Measurements from ENCODE around the gene CPM. TPM values are rescaled to one million over a fixed set of nuclear protein-coding genes. Genes with fewer than 3 reads are reported as not detected.

CPM gene
- total RNA-seq, 2 experiments from 2014 or later: 3.8 to 13.0 TPM

GRCh38 chr12:68880660-68881325, 52.2 kb downstream of the CPM start:
- H3K9me3 ChIP-seq (ENCODE audit: low read length): peaks cover 19% of the 10 kb centered on the region; the same call in 1 of the 2 replicates
- TF ChIP-seq, protein P1, sequence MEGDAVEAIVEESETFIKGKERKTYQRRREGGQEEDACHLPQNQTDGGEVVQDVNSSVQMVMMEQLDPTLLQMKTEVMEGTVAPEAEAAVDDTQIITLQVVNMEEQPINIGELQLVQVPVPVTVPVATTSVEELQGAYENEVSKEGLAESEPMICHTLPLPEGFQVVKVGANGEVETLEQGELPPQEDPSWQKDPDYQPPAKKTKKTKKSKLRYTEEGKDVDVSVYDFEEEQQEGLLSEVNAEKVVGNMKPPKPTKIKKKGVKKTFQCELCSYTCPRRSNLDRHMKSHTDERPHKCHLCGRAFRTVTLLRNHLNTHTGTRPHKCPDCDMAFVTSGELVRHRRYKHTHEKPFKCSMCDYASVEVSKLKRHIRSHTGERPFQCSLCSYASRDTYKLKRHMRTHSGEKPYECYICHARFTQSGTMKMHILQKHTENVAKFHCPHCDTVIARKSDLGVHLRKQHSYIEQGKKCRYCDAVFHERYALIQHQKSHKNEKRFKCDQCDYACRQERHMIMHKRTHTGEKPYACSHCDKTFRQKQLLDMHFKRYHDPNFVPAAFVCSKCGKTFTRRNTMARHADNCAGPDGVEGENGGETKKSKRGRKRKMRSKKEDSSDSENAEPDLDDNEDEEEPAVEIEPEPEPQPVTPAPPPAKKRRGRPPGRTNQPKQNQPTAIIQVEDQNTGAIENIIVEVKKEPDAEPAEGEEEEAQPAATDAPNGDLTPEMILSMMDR (conservative IDR thresholded peaks at IDR 0.05; ENCODE audit: low read length): no peak
- no peak for TF ChIP-seq EZH2phosphoT487 (IDR thresholded peaks at IDR 0.05; ENCODE audit: borderline replicate concordance, low read depth, low read length)
- H3K36me3 ChIP-seq (ENCODE audit: insufficient read depth, low read length): peaks cover 12% of the 10 kb centered on the region; the same call in 1 of the 2 replicates
- no peak overlapping the region for H3K4me2 ChIP-seq (ENCODE audit: low read length)
- intact Hi-C loops (cut with micrococcal nuclease; ENCODE audit: unreplicated experiment): no loop called here
- no peaks in the 10 kb centered on the region for H4K20me1 ChIP-seq (ENCODE audit: insufficient read depth, low read length)
- ChIA-PET POLR2A (interaction anchor here (0.6 to 2.1 kb wide), 6 partner anchors 8 to 384 kb away, joined by 3 to 13 read pairs (median 4); no protein-coding TSS in a partner anchor), CTCF (ENCODE audit: unreplicated experiment) (no interaction called here)
- DNase-seq (ENCODE audit: low spot score): no peak
- no peaks in the 10 kb centered on the region for H3K79me2 ChIP-seq (ENCODE audit: insufficient read depth, low read depth, low read length)
- no TSS peak for BruUV-seq (replicated peaks)
- no peak overlapping the region; the same call in 1 of the 2 replicates for H2AFZ ChIP-seq (ENCODE audit: low read length)
- peaks cover 55% of the 10 kb centered on the region for H3K4me1 ChIP-seq (ENCODE audit: insufficient read depth, low read length, poor library complexity, severe bottlenecking)
- no peaks in the 10 kb centered on the region for H3K9me2 ChIP-seq (ENCODE audit: insufficient read depth, low read length)
- H3K4me3 ChIP-seq (ENCODE audit: low read depth, low read length, poor library complexity, severe bottlenecking): no peak overlapping the region
- no peak overlapping the region for H3K27ac ChIP-seq (ENCODE audit: low read depth, low read length, poor library complexity, severe bottlenecking)

GRCh38 chr12:68878846-68879245, 54.1 kb downstream of the CPM start:
- intact Hi-C loops (cut with micrococcal nuclease; ENCODE audit: unreplicated experiment): no loop called here
- H3K9me2 ChIP-seq (ENCODE audit: insufficient read depth, low read length): no peaks in the 10 kb centered on the region
- no peaks in the 10 kb centered on the region for H4K20me1 ChIP-seq (ENCODE audit: insufficient read depth, low read length)
- ChIA-PET POLR2A (interaction anchor here (0.6 to 1.9 kb wide), 2 partner anchors 10 to 419 kb away, joined by 7 to 13 read pairs; no protein-coding TSS in a partner anchor), CTCF (ENCODE audit: unreplicated experiment) (no interaction called here)
- peaks cover 19% of the 10 kb centered on the region; the same call in 1 of the 2 replicates for H3K9me3 ChIP-seq (ENCODE audit: low read length)
- H3K79me2 ChIP-seq (ENCODE audit: insufficient read depth, low read depth, low read length): no peaks in the 10 kb centered on the region
- H3K4me1 ChIP-seq (ENCODE audit: insufficient read depth, low read length, poor library complexity, severe bottlenecking): peaks cover 36% of the 10 kb centered on the region
- no peak for DNase-seq (ENCODE audit: low spot score)
- H3K27ac ChIP-seq (ENCODE audit: low read depth, low read length, poor library complexity, severe bottlenecking): no peak overlapping the region
- peaks cover 12% of the 10 kb centered on the region; the same call in 1 of the 2 replicates for H3K36me3 ChIP-seq (ENCODE audit: insufficient read depth, low read length)
- no peak for TF ChIP-seq EZH2phosphoT487 (IDR thresholded peaks at IDR 0.05; ENCODE audit: borderline replicate concordance, low read depth, low read length)
- TF ChIP-seq, protein P1 (conservative IDR thresholded peaks at IDR 0.05; ENCODE audit: low read length): no peak
- no peak overlapping the region for H2AFZ ChIP-seq (ENCODE audit: low read length)
- no peak overlapping the region for H3K4me2 ChIP-seq (ENCODE audit: low read length)
- no TSS peak for BruUV-seq (replicated peaks)
- no peak overlapping the region for H3K4me3 ChIP-seq (ENCODE audit: low read depth, low read length, poor library complexity, severe bottlenecking)

DNA sequence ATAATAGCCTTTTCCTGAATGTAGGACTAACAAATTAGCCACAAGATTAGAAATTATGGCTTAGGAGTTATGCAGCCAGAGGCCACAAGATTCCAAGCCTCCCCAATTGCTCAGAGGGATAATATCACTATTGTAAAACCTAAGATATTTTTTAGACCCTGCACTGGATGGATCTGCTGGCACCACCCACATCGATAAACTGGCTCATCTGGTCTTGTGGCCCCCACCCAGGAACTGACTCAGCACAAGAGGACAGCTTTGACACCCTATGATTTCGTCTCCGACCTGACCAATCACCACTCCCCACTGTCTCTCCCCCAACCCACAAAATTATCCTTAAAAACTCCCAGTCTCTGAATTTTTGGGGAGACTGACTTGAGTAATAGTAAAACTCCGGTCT, 54.7 kb downstream of the CPM start:
- CTCF ChIA-PET (ENCODE audit: unreplicated experiment): no interaction called here
- no peaks in the 10 kb centered on the region for H4K20me1 ChIP-seq (ENCODE audit: insufficient read depth, low read length)
- no peak overlapping the region for H3K4me2 ChIP-seq (ENCODE audit: low read length)
- DNase-seq (ENCODE audit: low spot score): no peak
- TF ChIP-seq, protein P1 (conservative IDR thresholded peaks at IDR 0.05; ENCODE audit: low read length): no peak
- no peak for TF ChIP-seq EZH2phosphoT487 (IDR thresholded peaks at IDR 0.05; ENCODE audit: borderline replicate concordance, low read depth, low read length)
- BruUV-seq (replicated peaks): no TSS peak
- peaks cover 19% of the 10 kb centered on the region; the same call in 1 of the 2 replicates for H3K9me3 ChIP-seq (ENCODE audit: low read length)
- H3K79me2 ChIP-seq (ENCODE audit: insufficient read depth, low read depth, low read length): no peaks in the 10 kb centered on the region
- POLR2A ChIA-PET: interaction anchor here (0.6 kb wide), 1 partner anchor 419 kb away, joined by 7 read pairs; no protein-coding TSS in a partner anchor
- peaks cover 31% of the 10 kb centered on the region for H3K4me1 ChIP-seq (ENCODE audit: insufficient read depth, low read length, poor library complexity, severe bottlenecking)
- H3K27ac ChIP-seq (ENCODE audit: low read depth, low read length, poor library complexity, severe bottlenecking): no peak overlapping the region
- no peak overlapping the region for H2AFZ ChIP-seq (ENCODE audit: low read length)
- H3K9me2 ChIP-seq (ENCODE audit: insufficient read depth, low read length): no peaks in the 10 kb centered on the region
- intact Hi-C loops (cut with micrococcal nuclease; ENCODE audit: unreplicated experiment): no loop called here
- H3K4me3 ChIP-seq (ENCODE audit: low read depth, low read length, poor library complexity, severe bottlenecking): no peak overlapping the region
- peaks cover 12% of the 10 kb centered on the region; the same call in 1 of the 2 replicates for H3K36me3 ChIP-seq (ENCODE audit: insufficient read depth, low read length)
